GM19468 (cell line): ENCODE measurements around the gene YIPF2.
"Not testable (repeated sequence)": the region's sequence is repeated elsewhere in the genome, so short reads cannot be mapped to it uniquely, and the experiment has no call there.

Source experiments
- ATAC-seq: cut with Tn5 transposase; IDR thresholded peaks from one replicate; pipeline ENCODE4 v1.9.1; 2021; ENCODE audit warnings: mild to moderate bottlenecking, moderate library complexity, moderate number of reproducible peaks; ENCODE audit not compliant: unreplicated experiment; ENCODE audit errors: extremely low read depth

YIPF2 gene

DNA sequence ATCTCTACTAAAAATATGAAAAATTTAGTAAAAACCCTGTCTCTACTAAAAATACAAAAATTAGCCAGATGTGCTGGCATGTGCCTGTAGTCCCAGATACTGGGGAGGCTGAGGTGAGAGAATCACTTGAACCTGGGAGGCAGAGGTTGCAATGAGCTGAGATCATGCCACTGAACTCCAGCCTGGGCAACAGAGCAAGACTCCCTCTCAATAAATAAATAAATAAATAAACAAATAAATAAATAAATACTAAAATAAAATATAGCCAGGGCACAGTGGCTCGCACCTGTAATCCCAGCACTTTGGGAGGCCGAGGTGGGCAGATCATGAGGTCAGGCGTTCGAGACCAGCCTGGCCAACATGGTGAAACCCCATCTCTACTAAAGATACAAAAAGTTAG, 15.0 kb upstream of the YIPF2 start:
- not testable (repeated sequence) for ATAC-seq

DNA sequence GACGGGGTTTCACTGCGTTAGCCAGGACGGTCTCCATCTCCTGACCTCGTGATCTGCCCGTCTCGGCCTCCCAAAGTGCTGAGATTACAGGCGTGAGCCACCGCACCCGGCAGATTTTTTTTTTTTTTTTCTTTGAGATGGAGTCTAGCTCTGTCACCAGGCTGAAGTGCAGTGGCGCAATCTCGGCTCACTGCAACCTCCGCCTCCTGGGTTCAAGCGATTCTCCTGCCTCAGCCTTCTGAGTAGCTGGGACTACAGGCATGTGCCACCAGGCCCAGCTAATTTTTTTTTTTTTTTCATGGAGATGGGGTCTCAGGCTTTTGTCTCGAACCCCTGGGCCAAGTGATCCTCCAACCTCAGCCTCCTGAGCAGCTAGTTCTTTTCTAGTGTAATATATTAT, 13.2 kb upstream of the YIPF2 start:
- ATAC-seq, result not testable (repeated sequence)

DNA sequence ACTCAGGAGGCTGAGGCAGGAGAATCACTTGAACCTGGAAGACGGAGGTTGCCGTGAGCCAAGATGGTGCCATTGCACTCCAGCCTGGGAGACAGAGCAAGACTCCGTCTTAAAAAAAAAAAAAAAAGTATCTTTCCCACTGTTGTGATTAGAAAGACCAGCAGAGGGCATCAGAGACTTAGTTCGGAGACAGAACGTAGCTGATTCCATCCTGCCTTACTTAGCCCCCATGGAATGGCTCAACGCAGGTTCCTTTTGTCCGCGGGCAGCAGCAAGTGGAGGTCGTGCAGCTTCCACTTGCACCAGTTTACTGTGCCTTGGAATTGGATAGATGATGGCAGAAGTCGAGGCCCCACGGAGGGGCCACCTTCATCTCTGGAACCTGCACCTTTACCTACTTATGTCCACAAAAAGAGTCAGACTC, 8.2 kb upstream of the YIPF2 start:
- ATAC-seq, result no peak

DNA sequence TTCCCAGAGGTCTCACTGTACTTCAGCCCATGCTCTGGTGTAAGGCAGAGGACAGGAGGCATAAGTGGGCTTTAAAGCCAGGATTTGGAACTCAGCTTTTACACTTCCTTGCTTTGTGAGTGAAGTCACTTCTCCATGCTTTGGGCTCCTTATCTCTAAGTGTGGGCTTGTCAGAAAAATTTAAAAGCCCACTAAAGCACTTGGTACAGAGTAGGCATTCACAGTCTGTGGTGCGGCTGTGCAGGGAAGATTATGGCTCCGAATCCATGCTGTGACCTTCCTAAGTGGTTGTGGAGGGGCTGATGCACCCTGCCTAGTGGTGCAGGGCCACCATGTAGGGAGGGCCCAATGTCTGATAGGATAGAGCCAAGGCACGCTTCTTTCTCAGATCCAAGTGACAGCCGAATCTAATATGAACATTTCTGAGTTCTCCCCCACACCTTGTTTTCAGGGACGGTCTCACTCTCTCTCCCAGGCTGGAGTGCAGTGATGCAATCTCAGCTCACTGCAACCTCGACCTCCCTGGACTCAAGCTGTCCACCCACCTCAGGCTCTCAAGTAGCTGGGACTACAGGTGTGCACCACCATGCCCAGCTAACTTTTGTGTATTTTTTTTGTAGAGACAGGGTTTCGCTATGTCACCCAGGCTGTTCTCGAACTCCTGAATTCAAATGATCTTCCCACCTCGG, 7.1 kb upstream of the YIPF2 start:
- no peak for ATAC-seq

DNA sequence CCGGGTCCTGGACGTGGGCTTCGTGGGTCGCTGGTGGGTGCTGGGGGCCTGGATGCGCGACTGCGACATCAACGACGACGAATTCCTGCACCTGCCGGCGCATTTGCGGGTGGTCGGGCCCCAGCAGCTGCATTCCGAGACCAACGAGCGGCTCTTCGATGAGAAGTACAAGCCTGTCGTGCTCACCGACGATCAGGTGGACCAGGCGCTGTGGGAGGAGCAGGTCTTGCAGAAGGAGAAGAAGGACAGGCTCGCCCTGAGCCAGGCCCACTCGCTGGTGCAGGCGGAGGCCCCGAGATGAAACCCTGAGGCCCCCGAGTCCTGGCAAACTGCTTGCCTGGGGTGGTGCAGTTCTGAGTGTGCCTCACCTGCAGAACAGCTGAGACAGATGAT, 959 bp upstream of the YIPF2 start:
- no peak for ATAC-seq

DNA sequence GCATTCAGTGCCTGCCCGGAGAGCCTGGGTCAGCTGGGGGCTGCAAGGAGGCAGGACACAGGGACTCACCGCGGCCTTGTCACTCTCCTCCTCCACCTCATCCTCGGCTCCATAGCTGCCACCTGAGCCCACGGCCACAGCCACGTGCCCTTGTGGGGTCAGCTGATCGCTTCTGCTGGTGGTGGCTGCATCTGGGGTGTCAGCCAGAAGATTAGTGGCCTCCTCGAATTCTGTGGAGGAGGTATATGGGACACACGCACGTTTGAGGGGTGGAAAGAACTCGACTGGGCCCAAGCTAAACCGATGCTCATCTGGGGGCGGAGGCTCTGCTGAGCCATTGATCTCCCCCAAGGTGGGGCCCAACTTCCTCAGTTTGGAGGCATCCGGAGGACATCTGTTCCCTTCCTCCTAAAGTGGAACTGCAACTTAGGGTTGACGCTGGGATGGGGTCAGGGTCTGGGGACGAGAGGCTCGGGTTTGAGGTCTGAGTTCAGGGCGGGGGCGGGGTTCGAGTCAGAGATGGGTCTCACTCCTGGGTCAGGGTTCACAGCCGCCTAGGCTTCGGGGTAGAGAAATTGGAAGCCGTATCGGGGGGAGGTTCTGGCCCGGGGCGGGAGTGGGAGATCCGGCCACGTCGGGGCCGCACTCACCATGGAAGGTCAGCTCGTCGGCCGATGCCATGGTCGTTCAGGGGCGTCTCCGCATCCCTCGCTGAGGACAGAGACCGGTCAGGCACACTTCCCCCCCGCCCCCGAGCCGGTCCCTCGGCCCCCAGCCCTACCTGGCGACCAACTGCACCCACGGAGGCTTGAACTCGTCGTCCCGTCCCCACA, 493 bp downstream of the YIPF2 start:
- no peak for ATAC-seq

DNA sequence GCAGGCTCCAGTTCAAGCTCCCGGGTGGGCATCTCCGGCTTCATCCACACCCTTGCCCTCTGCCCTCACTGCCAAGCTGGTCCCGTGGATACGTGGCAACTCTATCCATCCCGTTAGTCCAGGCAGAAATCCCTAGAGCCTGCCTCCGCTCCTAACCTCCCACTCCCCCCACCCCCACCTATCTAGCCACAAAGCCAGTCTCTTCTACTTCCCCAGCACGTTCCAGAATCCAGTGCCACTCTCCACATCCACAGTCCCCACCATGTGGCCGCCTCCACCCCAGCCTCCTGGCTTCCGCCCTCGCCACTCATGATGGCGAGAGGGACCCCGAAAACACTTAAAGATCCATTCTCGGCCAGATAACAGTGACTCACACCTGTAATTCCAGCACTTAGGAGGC, 3.8 kb downstream of the YIPF2 start:
- ATAC-seq, result no peak

DNA sequence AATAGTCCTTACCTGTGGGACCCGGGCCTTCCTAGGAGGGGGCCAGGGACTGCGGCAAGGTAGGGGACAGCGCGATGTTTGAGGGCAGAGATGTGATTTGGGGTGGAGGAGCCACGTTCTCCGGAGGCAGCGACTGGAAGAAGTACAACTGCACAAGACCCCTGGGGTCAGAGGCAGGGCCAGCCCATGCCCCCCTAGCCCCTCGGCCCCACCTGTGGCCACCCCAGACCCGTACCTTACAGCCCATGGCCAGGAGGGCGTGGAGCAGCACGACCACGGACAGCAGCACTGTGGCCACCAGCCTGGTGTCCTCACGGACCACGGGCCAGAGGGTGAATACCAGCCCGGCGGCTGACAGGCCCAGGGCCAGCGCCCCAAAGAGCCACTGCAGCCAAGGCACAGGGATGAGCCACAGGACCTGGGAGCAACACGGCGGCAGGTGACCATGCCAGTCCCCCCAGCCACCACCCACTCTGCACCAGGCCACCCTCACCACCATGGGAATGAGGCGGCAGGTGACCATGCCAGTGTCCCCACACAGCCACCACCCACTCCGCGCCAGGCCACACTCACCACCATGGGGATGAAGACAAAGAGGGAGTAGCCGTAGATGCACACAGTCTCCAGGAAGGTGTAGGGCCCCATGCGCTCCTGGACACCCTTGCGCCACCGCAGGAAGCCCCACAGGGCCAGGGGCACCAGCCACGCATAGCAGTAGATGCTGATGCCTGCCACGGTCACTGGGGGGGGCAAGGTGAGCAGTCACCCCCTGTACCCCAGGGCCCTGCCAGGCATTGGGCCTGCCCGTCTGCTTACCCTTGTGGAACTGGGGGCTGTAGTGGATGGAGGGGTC, 5.0 kb downstream of the YIPF2 start:
- no peak for ATAC-seq

DNA sequence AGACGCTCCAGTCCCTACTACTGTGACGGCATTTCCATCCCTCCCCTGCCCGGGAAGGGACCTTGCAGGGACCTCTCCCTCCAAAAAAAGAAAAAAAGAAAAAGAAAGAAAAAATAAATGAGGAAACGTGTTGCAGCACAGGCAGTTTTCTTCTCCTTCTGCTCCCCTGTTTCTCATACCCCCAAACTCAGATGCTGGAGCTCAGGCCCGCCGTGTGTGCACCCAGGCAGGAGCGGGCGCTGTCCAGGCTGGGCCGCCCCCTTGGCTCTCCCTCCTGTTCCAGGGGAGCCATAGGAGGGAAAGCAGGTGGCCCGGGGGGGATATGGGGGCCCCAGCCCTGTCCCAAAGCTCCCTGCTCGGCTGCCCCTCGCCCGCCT, 5.8 kb downstream of the YIPF2 start:
- ATAC-seq, result no peak

DNA sequence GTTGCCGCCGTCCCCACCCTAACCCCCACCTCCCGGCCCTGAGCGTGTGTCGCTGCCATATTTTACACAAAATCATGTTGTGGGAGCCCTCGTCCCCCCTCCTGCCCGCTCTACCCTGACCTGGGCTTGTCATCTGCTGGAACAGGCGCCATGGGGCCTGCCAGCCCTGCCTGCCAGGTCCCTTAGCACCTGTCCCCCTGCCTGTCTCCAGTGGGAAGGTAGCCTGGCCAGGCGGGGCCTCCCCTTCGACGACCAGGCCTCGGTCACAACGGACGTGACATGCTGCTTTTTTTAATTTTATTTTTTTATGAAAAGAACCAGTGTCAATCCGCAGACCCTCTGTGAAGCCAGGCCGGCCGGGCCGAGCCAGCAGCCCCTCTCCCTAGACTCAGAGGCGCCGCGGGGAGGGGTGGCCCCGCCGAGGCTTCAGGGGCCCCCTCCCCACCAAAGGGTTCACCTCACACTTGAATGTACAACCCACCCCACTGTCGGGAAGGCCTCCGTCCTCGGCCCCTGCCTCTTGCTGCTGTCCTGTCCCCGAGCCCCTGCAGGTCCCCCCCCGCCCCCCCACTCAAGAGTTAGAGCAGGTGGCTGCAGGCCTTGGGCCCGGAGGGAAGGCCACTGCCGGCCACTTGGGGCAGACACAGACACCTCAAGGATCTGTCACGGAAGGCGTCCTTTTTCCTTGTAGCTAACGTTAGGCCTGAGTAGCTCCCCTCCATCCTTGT, 6.4 kb downstream of the YIPF2 start:
- no peak for ATAC-seq

DNA sequence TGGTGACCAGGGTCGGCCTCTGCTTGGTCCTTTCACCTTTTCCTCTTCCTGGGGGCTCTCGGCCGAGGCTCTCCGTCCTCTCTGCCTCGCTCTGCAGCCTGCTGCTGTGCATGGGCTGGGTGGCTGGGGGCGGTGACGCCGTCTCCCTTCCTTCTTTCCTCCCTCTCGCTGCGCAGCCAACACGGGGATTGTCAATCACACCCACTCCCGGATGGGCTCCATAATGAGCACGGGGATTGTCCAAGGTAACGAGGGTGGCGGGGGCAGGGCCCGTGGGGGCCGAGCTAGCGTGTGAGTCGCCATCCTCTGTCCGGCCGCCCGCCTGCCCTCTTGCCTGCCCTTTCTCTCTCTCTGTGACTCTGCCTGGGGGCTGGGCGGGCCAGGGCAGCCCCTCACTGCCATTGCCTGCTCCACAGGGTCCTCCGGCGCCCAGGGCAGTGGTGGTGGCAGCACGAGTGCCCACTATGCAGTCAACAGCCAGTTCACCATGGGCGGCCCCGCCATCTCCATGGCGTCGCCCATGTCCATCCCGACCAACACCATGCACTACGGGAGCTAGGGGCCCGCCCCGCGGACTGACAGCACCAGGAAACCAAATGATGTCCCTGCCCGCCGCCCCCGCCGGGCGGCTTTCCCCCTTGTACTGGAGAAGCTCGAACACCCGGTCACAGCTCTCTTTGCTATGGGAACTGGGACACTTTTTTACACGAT, 7.1 kb downstream of the YIPF2 start:
- no peak for ATAC-seq

DNA sequence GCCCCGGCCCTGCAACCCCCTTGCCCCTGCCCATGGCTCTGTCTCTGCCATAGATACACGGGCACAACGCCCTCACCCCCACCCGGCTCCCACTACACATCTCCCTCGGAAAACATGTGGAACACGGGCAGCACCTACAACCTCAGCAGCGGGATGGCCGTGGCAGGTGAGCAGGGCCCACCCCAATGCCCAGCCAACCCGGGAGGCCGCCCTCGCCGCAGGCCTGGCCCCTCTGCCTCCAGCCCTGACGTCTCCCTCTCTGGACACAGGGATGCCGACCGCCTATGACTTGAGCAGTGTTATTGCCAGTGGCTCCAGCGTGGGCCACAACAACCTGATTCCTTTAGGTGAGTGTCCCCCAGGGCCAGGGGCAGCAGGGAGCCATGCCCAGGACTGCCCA, 7.7 kb downstream of the YIPF2 start:
- no peak for ATAC-seq

DNA sequence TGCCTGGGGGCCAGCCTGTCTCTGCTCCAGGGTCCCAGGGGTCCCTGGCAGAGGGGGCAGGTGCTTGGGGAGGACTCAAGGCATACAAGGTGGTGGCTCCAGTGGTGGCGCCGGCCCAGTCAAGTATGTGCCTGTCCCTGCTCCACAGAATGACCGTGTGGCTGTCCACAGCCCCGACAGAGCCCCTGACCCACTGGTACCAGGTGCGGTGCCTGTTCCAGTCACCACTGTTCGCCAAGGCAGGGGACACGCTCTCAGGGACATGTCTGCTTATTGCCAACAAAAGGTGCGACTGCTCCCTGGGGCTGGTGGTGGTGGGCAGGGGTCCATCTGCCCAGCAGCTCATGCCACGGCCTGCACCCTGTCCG, 8.2 kb downstream of the YIPF2 start:
- ATAC-seq, result no peak

DNA sequence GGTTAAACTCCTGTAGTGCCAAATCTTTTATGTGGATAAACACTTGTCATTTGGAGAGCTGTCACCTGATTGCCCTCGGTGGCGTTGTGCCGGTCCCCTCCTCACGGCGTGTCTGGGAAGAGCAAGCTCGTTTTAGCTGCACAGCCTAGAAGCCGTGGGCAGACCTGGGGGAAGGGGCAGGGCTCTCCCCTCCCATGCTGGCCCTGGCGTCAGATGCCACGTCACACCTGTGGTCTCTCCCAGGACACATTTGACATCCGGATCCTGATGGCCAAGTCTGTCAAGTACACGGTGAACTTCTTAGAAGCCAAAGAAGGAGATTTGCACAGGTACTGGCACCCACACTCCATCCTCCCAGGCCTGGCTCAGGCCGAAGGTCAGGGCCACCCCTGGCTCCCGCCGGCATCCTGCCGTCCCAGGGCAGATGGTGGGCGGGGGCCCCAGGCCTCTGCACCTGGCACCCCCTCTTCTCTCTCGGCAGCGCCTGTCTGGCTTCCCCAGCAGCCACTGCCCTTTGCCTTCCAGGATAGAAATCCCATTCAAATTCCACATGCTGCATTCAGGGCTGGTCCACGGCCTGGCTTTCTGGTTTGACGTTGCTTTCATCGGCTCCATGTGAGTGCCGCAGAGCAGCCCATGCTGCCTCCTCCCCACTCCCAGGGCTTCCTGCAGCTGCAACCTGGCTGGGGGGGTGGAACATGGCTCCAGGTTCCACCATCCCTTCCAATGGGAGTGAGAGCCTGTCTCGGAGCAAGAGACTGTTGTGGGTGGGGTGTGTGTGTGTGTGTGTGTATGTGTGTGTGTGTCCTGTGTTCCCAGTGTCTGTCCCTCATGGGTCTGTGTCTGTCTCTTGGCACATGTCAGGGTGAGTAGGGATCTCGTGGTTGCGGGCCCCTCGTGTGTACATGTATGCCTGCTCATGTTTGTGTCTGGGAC, 8.8 kb downstream of the YIPF2 start:
- no peak for ATAC-seq

DNA sequence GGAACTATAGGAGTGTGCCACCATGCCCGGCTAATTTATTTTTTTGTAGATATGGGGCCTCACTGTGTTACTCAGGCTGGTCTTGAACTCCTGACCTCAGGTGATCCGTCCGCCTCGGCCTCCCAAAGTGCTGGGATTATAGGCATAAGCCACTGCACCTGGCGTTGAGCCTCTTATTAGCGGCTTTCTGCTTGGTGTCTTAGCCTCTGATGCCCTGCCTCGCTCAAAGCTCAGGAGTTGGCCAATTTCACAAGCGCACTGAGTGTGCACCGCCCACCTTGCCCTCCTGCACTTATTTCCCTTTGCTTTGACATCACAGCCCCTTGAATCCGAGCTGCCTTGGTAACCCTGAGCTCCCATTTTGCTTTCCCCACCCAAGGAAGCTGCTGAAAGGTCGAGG, 10.1 kb downstream of the YIPF2 start:
- ATAC-seq, result no peak

DNA sequence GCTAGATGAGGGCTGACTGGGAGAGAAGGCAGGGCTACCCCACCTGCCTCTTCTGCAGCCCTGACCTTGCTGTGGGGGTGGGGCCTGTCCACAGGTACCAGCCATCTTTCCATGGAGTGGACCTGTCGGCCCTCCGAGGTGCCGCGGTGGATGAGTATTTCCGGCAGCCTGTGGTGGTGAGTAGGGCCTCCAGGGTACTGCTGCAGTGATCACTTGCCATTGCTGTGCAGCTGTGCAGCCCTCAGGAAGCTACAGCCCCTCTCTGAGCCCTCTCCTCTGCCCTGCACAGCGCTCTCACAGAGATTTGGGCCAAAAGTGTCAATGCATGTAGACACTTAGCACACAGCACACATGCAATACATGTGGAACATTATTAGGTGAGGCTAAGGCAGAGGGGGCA, 11.8 kb downstream of the YIPF2 start:
- ATAC-seq, result no peak

DNA sequence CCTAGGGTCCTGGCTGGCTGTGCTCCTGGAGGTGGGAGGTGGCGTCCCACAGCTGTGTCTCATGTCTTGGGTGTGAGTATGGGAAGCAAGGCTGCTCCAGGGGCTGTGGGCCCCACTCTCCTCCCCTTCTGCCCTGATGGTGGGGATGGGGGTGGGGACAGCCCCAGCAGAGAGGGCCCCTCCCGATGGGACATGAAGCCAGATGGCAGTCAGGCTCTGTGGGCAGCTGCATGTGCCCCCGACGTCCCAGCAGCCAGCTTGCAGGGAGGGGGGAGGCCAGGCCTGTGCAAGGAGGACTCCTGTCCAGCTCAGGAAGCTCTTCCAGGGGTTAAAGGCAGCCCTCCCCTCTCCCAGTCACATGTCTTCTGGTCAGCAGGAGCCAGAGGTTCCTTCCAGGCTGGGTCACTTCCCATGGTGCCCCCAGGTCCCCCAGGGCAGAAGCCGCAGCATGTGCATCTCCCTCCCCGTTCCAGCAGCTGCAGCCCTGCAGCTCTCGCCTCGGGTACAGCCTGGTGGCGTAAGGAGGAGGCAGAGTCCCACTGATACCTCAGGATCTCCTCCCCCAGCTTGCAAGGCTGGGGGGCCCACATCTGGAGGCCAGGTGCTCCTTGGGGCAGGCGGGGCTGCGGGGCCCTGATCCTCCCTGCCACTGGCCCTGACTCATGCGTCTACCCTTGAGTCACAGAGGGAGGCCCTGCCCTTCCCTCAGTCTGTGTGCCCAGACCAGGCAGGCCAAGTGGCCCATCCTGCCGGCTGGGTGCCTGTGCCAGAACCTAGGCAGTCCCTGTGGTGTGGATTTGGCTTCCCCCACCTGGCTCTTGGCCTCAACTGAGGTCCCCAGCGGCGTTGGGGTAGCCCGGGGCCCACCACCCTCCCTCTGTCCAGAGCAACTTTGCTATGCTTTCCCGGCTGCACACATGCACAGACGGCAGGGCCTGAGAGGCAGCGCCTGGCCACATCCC, 13.0 kb downstream of the YIPF2 start:
- no peak for ATAC-seq
